Keratinocyte (primary cell): Measurements from ENCODE around the gene HECTD1. TPM values are rescaled to one million over a fixed set of nuclear protein-coding genes. Genes with fewer than 3 reads are reported as not detected.
A peak's percentile ranks its signal among the peaks of the same experiment; 100 is the strongest.

Experiments
- DNase-seq: peaks from one replicate; pipeline ENCODE4 v3.0.0-alpha.2; 2011; ENCODE audit warnings: low read depth, missing footprints, low spot score
- FAIRE-seq: peaks from 2 replicates; lab custom pipeline; 2011; peaks lifted over from hg19 to GRCh38; lab: Jason Lieb, UNC
- H2AFZ ChIP-seq: 2 replicates; pipeline ENCODE4 v1.6.0; 2012; ENCODE audit warnings: low read length, control low read depth, inconsistent platforms; ENCODE audit not compliant: control insufficient read depth
- H3K27ac ChIP-seq: 2 replicates; pipeline ENCODE4 v1.5.1; 2011; ENCODE audit warnings: low read length; ENCODE audit not compliant: control insufficient read depth, insufficient read depth
- H3K27me3 ChIP-seq: 3 replicates; pipeline ENCODE4 v1.6.0; 2011; ENCODE audit warnings: low read length; ENCODE audit not compliant: control insufficient read depth, insufficient read depth; ENCODE audit errors: extremely low read depth
- H3K36me3 ChIP-seq, 2 experiments: 2 replicates in 1 of 2; 3 replicates in 1 of 2; pipeline ENCODE4 v1.5.1; 2011; ENCODE audit warnings: low read length in 2 of 2, mild to moderate bottlenecking in 1 of 2; ENCODE audit not compliant: control insufficient read depth in 2 of 2, insufficient read depth in 2 of 2; ENCODE audit errors: extremely low read depth in 1 of 2
- H3K4me1 ChIP-seq: 3 replicates; pipeline ENCODE4 v1.5.1; 2011; ENCODE audit warnings: low read length; ENCODE audit not compliant: control insufficient read depth, insufficient read depth; ENCODE audit errors: extremely low read depth
- H3K4me2 ChIP-seq: 3 replicates; pipeline ENCODE4 v1.6.0; 2011; ENCODE audit warnings: low read depth, low read length; ENCODE audit not compliant: control insufficient read depth, insufficient read depth; ENCODE audit errors: extremely low read depth
- H3K4me3 ChIP-seq, 3 experiments: fragments of 200-600 bp in 1 of 3; sonication (generic) in 1 of 3; 2 replicates in 2 of 3; 3 replicates in 1 of 3; pipeline ENCODE4 v1.5.1; 2011 to 2016; ENCODE audit warnings: low read length in 3 of 3, mild to moderate bottlenecking in 3 of 3, control low read depth in 2 of 3, inconsistent platforms in 1 of 3, low read depth in 1 of 3, mixed read lengths in 1 of 3, mixed run types in 1 of 3, moderate library complexity in 1 of 3; ENCODE audit not compliant: control insufficient read depth in 2 of 3, insufficient read depth in 2 of 3; ENCODE audit errors: extremely low read depth in 1 of 3
- H3K79me2 ChIP-seq: 2 replicates; pipeline ENCODE4 v1.6.0; 2012; ENCODE audit warnings: low read length; ENCODE audit not compliant: control insufficient read depth, insufficient read depth
- H3K9ac ChIP-seq: 3 replicates; pipeline ENCODE4 v1.6.0; 2011; ENCODE audit warnings: low read length; ENCODE audit not compliant: control insufficient read depth, insufficient read depth; ENCODE audit errors: extremely low read depth
- H3K9me1 ChIP-seq: 3 replicates; pipeline ENCODE4 v1.6.0; 2011; ENCODE audit warnings: low read length; ENCODE audit not compliant: control insufficient read depth, insufficient read depth; ENCODE audit errors: extremely low read depth
- H3K9me3 ChIP-seq: 2 replicates; pipeline ENCODE4 v1.5.1; 2012; ENCODE audit warnings: low read depth, low read length; ENCODE audit not compliant: control insufficient read depth
- H4K20me1 ChIP-seq: 3 replicates; pipeline ENCODE4 v1.6.0; 2011; ENCODE audit warnings: low read length; ENCODE audit not compliant: control insufficient read depth, insufficient read depth; ENCODE audit errors: extremely low read depth
- EZH2 ChIP-seq: IDR thresholded peaks from one replicate; pipeline ENCODE4 v1.6.1; 2012; ENCODE audit warnings: inconsistent platforms, mild to moderate bottlenecking, low read length, moderate library complexity
- dilution Hi-C: fragments of 300-500 bp; cut with MboI; formaldehyde crosslinking; loops from one replicate; pipeline ENCODE4 v1.7.0; 2020; ENCODE audit warnings: low sequenced_read_pairs; ENCODE audit not compliant: extremely low pct_ligation_motif_present
- polyA plus RNA-seq, 5 experiments: library from polyadenylated mRNA; depleted of rRNA in 3 of 5; stranded (reverse) in 3 of 5; stranded (forward) in 1 of 5; unstranded in 1 of 5; fragments of >200 nt; gene quantifications; 1 replicate in 1 of 5; 2 replicates in 3 of 5; 3 replicates in 1 of 5; pipeline versions ENCODE4 v1.2.1 to v1.2.3, GENCODE V29; 2011 to 2012; ENCODE audit warnings: missing spikeins in 2 of 5, low read depth in 1 of 5, low replicate concordance in 1 of 5
- TF ChIP-seq, protein P1 (sequence below), 3 experiments: IDR thresholded peaks in 1 of 3; conservative IDR thresholded peaks in 1 of 3; optimal IDR thresholded peaks in 1 of 3; 2 replicates in 2 of 3; 3 replicates in 1 of 3; pipeline versions ENCODE3 to v1.5.1; 2011; ENCODE audit warnings: low read length in 3 of 3, mild to moderate bottlenecking in 3 of 3, moderate library complexity in 2 of 3, control low read depth in 1 of 3, inconsistent platforms in 1 of 3; ENCODE audit not compliant: insufficient read depth in 2 of 3; ENCODE audit errors: extremely low read depth in 1 of 3

Gene HECTD1
- polyA plus RNA-seq, 1 donor (not counting 4 experiments of a cell fraction or from before 2014, with no cell fraction given), result 94.8 TPM

DNA sequence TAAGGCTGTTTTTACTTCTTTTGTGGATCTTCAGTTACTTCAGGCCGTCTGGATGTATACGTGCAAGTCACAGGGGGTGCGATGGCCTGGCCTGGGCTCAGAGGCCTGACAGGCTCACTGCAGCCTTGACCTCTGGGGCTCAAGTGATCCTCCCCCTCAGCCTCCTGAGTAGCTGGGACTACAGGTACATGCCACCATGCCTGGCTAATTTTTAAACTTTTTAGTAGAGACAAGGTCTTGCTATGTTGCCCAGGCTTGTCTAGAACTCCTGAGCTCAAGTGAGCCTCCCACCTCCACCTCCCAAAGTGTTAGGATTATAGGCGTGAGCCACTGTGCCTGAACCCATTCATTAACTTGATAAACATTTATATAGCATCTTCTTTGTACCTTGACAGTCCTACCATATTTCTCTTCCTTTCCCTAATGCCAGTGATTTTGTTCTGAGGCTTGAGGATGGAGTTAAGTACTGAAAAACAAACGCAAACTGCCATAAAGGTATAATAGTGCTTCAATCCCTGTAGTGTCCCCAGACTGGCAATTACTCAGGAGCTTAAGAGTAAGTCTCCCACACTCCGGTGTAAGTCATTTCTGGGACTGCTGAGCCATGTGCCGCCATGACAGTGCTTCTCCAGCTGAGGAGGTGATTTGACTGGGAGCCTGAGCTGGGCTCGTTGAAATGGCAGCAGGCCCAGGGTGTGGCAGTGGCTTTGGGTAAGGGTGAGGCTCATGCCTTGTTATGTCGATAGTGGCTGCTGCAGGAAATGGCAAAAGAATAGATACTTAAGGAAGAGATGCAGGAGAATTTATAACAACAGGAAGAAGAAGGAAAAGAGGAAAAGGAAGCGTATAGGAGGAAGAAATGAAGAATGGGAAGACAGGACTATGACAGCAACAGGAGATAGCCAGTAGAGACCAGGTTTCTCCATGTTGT is 43.7 kb upstream of the HECTD1 start:
- dilution Hi-C loops, result no loop called here
- Histone ChIP-seq H3K79me2 (no peaks in the 10 kb centered on the region), H3K4me1 (peaks cover 6% of the 10 kb centered on the region), H3K27ac (no peak overlapping the region), H3K9ac (no peak overlapping the region), H2AFZ (peak overlapping the region; percentile 85), H3K27me3 (no peaks in the 10 kb centered on the region), H3K36me3 (no peaks in the 10 kb centered on the region), H3K4me2 (peak overlapping the region; percentile 2), H3K4me3 (no peak overlapping the region), H3K9me3 (no peaks in the 10 kb centered on the region), H3K9me1 (no peaks in the 10 kb centered on the region), H4K20me1 (no peaks in the 10 kb centered on the region)
- TF ChIP-seq, protein P1, sequence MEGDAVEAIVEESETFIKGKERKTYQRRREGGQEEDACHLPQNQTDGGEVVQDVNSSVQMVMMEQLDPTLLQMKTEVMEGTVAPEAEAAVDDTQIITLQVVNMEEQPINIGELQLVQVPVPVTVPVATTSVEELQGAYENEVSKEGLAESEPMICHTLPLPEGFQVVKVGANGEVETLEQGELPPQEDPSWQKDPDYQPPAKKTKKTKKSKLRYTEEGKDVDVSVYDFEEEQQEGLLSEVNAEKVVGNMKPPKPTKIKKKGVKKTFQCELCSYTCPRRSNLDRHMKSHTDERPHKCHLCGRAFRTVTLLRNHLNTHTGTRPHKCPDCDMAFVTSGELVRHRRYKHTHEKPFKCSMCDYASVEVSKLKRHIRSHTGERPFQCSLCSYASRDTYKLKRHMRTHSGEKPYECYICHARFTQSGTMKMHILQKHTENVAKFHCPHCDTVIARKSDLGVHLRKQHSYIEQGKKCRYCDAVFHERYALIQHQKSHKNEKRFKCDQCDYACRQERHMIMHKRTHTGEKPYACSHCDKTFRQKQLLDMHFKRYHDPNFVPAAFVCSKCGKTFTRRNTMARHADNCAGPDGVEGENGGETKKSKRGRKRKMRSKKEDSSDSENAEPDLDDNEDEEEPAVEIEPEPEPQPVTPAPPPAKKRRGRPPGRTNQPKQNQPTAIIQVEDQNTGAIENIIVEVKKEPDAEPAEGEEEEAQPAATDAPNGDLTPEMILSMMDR (optimal IDR thresholded peaks at IDR 0.05 in 1 of 3, IDR thresholded peaks at IDR 0.05 in 1 of 3, conservative IDR thresholded peaks at IDR 0.05 in 1 of 3; ENCODE audit: extremely low read depth in 1 of 3, insufficient read depth in 2 of 3, low read length in 3 of 3), result no peak
- TF ChIP-seq EZH2, result no peak
- DNase-seq, result no peak
- no peak for FAIRE-seq

DNA sequence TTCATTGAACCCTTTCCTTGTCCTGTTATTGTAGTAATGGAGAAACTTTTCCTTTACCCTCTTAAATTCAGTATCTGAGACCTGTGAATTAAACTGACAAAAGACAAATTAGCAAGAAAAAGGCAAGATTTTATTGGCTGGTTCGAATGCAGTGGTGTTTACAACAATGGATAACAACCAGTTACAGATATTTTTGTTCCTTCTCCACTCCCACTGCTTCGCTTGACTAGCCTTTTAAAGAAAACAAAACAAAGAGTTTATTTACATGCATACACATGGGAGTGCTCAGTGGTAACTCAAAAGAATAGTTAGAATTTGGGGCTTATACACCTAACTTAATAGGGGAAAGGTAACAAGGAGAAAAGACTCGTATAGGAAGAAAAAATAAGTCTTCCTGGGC is 37.0 kb upstream of the HECTD1 start:
- H3K4me3 ChIP-seq, result no peak overlapping the region
- H2AFZ ChIP-seq, result peak overlapping the region; percentile 54
- H3K9ac ChIP-seq, result peak overlapping the region; percentile 69
- H3K9me3 ChIP-seq, result no peaks in the 10 kb centered on the region
- no peaks in the 10 kb centered on the region for H3K27me3 ChIP-seq
- TF ChIP-seq EZH2, result no peak
- TF ChIP-seq, protein P1 (optimal IDR thresholded peaks at IDR 0.05 in 1 of 3, IDR thresholded peaks at IDR 0.05 in 1 of 3, conservative IDR thresholded peaks at IDR 0.05 in 1 of 3; ENCODE audit: extremely low read depth in 1 of 3, insufficient read depth in 2 of 3, low read length in 3 of 3), result no peak
- no peaks in the 10 kb centered on the region for H3K9me1 ChIP-seq
- H4K20me1 ChIP-seq, result no peaks in the 10 kb centered on the region
- no peak for DNase-seq
- H3K79me2 ChIP-seq, result no peaks in the 10 kb centered on the region
- no peak for FAIRE-seq
- dilution Hi-C loops, result no loop called here
- peak overlapping the region; percentile 96 for H3K27ac ChIP-seq
- H3K4me1 ChIP-seq, result peaks cover 13% of the 10 kb centered on the region
- H3K4me2 ChIP-seq, result peak overlapping the region; percentile 59
- H3K36me3 ChIP-seq, result no peaks in the 10 kb centered on the region
